ENCODE results near the gene DUSP7. TPM values are rescaled to one million over a fixed set of nuclear protein-coding genes. Genes with fewer than 3 reads are reported as not detected.
"Not testable (repeated sequence)": the region's sequence is repeated elsewhere in the genome, so short reads cannot be mapped to it uniquely, and the experiment has no call there.

Gene DUSP7
- total and polyA plus RNA-seq, 2 donors from 2014 or later = 10.1 to 19.8 TPM

- FAIRE-seq (no peak), DNase-seq (peak in 1 of 5 donors; percentile 90)
- Histone ChIP-seq H3K4me3 (ENCODE audit: low read length in 3 of 3) (no peak overlapping the region), H3K27me3 (ENCODE audit: control insufficient read depth, insufficient read depth, low read length) (no peaks in the 10 kb centered on the region), H3K4me1 (ENCODE audit: control insufficient read depth in 2 of 3, insufficient read depth in 2 of 3, low read depth in 1 of 3, low read length in 3 of 3) (peaks cover 0 to 14% (median 0%) of the 10 kb centered on the region in 3 donors), H3K36me3 (ENCODE audit: control insufficient read depth in 2 of 3, insufficient read depth in 3 of 3, low read length in 3 of 3) (peaks cover 0 to 17% (median 5%) of the 10 kb centered on the region in 3 donors), H3K27ac (ENCODE audit: low read depth in 2 of 2, low read length in 2 of 2) (no peak overlapping the region), H3K9ac (ENCODE audit: low read length in 3 of 3) (no peak overlapping the region), H3K9me3 (ENCODE audit: control insufficient read depth in 2 of 3, insufficient read depth in 1 of 3, low read length in 3 of 3) (no peaks in the 10 kb centered on the region)
- TF ChIP-seq CTCF (IDR thresholded peaks at IDR 0.05; ENCODE audit: borderline replicate concordance, extremely low read depth, insufficient read depth) = no peak
- intact Hi-C loops (cut with DNase I) = loop anchor here (5.0 kb wide), 1 partner anchor 34 kb away; no protein-coding TSS in a partner anchor
These were observed 10.0 kb downstream of the DUSP7 start for GRCh38 chr3:52046186-52046901.

GRCh38 chr3:52044869-52045619 is 11.3 kb downstream of the DUSP7 start:
- peaks cover 0 to 8% (median 0%) of the 10 kb centered on the region in 3 donors for H3K4me1 ChIP-seq (ENCODE audit: control insufficient read depth in 2 of 3, insufficient read depth in 2 of 3, low read depth in 1 of 3, low read length in 3 of 3)

DNA sequence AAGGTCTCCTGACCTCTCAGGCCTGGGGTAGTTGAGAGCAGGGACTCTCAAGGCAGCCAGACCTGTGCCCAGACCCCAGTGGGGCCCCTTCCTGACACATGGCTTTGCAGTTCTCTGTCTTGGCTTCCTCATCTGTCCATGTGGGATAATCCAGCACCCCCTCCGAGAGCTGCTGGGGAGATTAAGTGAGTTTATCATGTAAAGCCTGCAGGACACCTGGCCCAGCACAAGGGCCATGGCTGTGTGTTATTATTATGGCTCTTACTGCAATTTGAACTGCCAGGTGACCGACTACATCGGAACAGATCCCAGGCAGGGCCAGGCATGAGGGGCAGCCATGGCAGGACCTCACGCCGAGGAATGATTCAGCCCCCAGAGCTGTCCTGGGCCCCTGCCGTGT is 12.6 kb downstream of the DUSP7 start:
- intact Hi-C loops (cut with DNase I) = no loop called here
- no peak for FAIRE-seq

More at GRCh38 chr3:52044869-52045619, 11.3 kb downstream of the DUSP7 start:
- Histone ChIP-seq H3K27me3 (ENCODE audit: control insufficient read depth, insufficient read depth, low read length) (no peaks in the 10 kb centered on the region), H3K4me3 (ENCODE audit: low read length in 3 of 3) (no peak overlapping the region), H3K9ac (ENCODE audit: low read length in 3 of 3) (no peak overlapping the region), H3K36me3 (ENCODE audit: control insufficient read depth in 2 of 3, insufficient read depth in 3 of 3, low read length in 3 of 3) (peaks cover 0 to 12% (median 0%) of the 10 kb centered on the region in 3 donors), H3K27ac (ENCODE audit: low read depth in 2 of 2, low read length in 2 of 2) (no peak overlapping the region), H3K9me3 (ENCODE audit: control insufficient read depth in 2 of 3, insufficient read depth in 1 of 3, low read length in 3 of 3) (no peaks in the 10 kb centered on the region)
- no peak for DNase-seq
- no peak for FAIRE-seq
- intact Hi-C loops (cut with DNase I) = loop anchor here (5.0 kb wide), 1 partner anchor 33 kb away; no protein-coding TSS in a partner anchor
- TF ChIP-seq CTCF (IDR thresholded peaks at IDR 0.05; ENCODE audit: borderline replicate concordance, extremely low read depth, insufficient read depth) = no peak

GRCh38 chr3:52043039-52043438 is 13.3 kb downstream of the DUSP7 start:
- FAIRE-seq; H3K9ac ChIP-seq (ENCODE audit: low read length in 3 of 3); intact Hi-C loops (cut with DNase I); H3K27me3 ChIP-seq (ENCODE audit: control insufficient read depth, insufficient read depth, low read length); H3K4me3 ChIP-seq (ENCODE audit: low read length in 3 of 3); H3K36me3 ChIP-seq (ENCODE audit: control insufficient read depth in 2 of 3, insufficient read depth in 3 of 3, low read length in 3 of 3); H3K4me1 ChIP-seq (ENCODE audit: control insufficient read depth in 2 of 3, insufficient read depth in 2 of 3, low read depth in 1 of 3, low read length in 3 of 3); DNase-seq; H3K9me3 ChIP-seq (ENCODE audit: control insufficient read depth in 2 of 3, insufficient read depth in 1 of 3, low read length in 3 of 3); H3K27ac ChIP-seq (ENCODE audit: low read depth in 2 of 2, low read length in 2 of 2): not testable (repeated sequence)

More for the DNA sequence above, 12.6 kb downstream of the DUSP7 start:
- Histone ChIP-seq H3K4me1 (ENCODE audit: control insufficient read depth in 2 of 3, insufficient read depth in 2 of 3, low read depth in 1 of 3, low read length in 3 of 3) (peaks cover 0 to 8% (median 0%) of the 10 kb centered on the region in 3 donors), H3K36me3 (ENCODE audit: control insufficient read depth in 2 of 3, insufficient read depth in 3 of 3, low read length in 3 of 3) (peaks cover 0 to 4% (median 0%) of the 10 kb centered on the region in 3 donors), H3K9ac (ENCODE audit: low read length in 3 of 3) (no peak overlapping the region), H3K27ac (ENCODE audit: low read depth in 2 of 2, low read length in 2 of 2) (no peak overlapping the region), H3K27me3 (ENCODE audit: control insufficient read depth, insufficient read depth, low read length) (no peaks in the 10 kb centered on the region), H3K4me3 (ENCODE audit: low read length in 3 of 3) (no peak overlapping the region), H3K9me3 (ENCODE audit: control insufficient read depth in 2 of 3, insufficient read depth in 1 of 3, low read length in 3 of 3) (no peaks in the 10 kb centered on the region)
- no peak for DNase-seq
- TF ChIP-seq CTCF (IDR thresholded peaks at IDR 0.05; ENCODE audit: borderline replicate concordance, extremely low read depth, insufficient read depth) = no peak
